ENCODE data around the gene SLC30A10.
"Not testable (repeated sequence)": the region's sequence is repeated elsewhere in the genome, so short reads cannot be mapped to it uniquely, and the experiment has no call there.

SLC30A10 gene

GRCh38 chr1:219927956-219928790, at the start of gene SLC30A10:
Gene SLC30A10 (minus strand): TSS chr1:219928557. CDS start chr1:219928440, 117 bp downstream.
- peak in 40 of 58 donors; percentile 4 to 59 (median 22) for DNase-seq

GRCh38 chr1:219973213-219973612, 44.9 kb upstream of the SLC30A10 start:
- no peak for DNase-seq

GRCh38 chr1:219967361-219967760, 39.0 kb upstream of the SLC30A10 start:
- no peak for DNase-seq

DNA sequence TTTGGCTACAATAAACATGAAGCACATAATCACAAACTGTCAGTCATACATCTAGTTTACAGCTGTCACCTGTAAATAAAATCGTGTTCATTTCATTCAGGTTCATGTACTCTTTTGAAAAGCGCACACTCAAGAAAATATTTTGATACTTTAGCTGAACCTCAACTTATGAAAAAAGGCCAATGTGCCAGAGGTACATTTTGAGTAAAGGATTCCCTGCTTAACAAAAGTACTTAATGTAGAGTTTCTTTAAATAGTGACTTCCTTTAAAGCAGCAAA, 37.7 kb upstream of the SLC30A10 start:
- DNase-seq: no peak

DNA sequence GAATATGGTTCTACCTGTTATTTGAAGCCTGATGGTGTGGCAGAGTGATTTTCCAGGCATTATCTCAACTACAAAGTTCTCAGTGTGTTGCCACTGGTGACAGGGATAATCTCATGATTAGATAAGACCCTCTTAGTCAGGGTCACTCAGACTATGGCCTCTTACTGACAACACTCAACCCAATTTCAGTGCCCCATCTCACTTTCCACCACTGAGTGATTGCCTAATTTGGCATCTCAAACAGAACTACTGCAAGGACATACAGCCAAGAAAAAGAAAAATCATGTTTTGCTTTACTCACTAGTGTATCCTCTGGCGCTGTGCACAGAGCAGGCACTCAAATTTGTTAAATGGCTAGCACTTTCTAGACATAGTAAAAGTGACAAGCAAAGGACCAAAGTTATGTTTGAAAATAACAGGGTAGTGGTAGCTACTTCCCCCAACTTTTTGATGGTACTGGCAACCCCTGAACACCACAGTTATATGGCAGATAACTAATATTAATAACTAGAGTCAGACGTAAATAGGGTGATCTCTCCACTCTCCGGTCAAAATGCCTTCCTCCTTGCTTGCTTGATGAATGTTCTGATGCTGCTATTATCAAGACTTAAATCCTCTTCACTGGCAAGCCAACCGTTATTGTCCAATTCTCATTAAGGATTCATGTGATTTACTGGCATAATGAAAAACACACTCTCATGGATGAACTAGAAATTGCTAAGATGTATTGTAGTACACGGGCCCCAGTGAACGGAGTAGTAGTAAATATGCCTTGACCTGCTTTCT, 37.1 kb upstream of the SLC30A10 start:
- no peak for DNase-seq

DNA sequence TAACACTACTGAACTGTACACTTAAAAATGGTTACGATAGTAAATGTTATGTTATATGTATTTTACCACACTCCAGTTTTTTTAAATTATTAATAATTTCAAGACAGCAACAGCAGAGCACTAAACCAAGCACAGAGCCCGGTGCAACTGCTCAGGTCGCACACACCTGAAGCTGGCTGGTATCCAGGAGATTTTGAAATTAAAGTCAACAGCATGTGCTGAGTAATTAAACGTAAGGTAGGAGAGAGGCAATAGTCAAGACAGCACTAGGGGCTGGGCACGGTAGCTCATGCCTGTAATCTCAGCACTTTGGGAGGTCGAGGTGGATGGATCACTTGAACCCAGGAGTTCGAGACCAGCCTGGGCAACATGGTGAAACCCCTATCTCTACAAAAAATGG, 35.1 kb upstream of the SLC30A10 start:
- DNase-seq: no peak

DNA sequence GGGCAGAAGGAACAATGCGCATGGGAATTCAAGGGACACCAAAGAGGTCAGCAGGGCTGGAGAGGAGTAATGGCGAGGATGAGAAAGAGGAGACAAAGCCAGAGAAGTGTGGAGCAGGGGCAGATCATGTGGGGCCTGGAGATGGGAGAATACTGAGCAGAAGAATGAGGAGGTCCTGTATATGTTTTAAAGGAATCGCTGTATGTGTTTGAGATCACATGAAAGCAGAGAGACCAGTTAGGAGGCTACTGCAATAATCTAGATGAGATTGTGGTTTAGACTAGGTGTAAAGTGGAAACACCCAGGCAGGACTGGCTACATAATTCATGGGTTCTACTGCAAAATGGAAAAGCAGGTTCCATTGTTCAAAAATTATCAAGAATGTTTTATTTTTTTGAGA, 33.3 kb upstream of the SLC30A10 start:
- no peak for DNase-seq

DNA sequence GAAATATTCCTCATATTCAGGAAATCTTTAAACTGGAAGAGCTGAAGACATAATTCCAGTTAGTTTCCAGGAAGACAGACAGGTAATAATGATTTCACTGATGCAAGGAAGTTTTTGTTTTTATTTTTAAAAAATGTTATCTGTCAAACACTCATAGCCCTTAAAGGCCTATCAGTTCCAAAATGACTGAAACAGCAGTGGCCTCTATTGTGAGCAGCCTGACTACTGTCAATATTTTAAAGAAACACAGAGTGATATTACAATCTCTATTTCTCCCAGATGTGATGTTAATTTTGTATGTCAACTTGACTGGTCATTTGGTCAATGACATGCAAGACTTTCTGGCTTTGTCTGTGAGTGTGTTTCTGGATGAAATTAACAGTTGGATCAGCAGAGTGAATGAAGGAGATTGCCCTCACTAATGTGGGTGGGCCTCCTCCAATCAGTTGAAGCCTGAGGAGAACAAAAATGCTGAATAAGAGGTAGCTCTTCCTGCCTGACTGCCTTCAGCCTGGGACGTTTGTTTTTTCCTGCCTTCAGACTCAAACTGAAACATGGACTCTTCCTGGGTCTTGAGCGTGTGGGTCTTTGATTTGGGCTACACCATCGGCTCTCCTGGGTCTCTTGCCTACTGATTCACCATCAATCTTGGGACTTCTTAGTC, 31.3 kb upstream of the SLC30A10 start:
- no peak for DNase-seq

- no peak for DNase-seq
Measured at GRCh38 chr1:219958875-219959417, 30.6 kb upstream of the SLC30A10 start.

- DNase-seq: no peak
Measured at GRCh38 chr1:219954736-219955421, 26.5 kb upstream of the SLC30A10 start.

GRCh38 chr1:219954052-219954451, 25.7 kb upstream of the SLC30A10 start:
- no peak for DNase-seq

DNA sequence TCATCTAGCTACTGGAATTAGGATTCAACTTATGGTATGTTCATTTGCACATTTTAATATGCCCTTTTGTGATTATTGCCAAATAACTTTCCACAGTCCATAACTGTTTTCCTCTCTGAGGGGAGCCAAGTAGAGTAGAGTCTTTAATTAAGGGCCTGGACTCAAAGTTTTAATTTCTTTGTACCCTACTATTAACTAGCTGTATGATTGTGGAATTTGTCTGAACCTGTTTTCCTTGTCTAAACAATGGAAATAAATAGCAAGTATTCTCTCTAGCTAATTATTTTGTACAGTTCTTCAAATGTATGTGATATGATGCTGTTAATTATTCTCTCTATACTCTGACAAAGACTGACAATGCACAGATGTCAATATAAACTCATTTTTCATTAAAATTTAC, 24.0 kb upstream of the SLC30A10 start:
- no peak for DNase-seq

DNA sequence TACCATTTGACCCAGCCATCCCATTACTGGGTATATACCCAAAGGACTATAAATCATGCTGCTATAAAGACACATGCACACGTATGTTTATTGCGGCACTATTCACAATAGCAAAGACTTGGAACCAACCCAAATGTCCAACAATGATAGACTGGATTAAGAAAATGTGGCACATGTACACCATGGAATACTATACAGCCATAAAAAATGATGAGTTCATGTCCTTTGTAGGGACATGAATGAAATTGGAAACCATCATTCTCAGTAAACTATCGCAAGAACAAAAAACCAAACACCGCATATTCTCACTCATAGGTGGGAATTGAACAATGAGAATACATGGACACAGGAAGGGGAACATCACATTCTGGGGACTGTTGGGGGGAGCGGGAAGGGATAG, 20.9 kb upstream of the SLC30A10 start:
- DNase-seq: not testable (repeated sequence)

GRCh38 chr1:219948766-219949165, 20.4 kb upstream of the SLC30A10 start:
- not testable (repeated sequence) for DNase-seq

GRCh38 chr1:219945795-219946194, 17.4 kb upstream of the SLC30A10 start:
- no peak for DNase-seq

- DNase-seq: no peak
Measured at GRCh38 chr1:219941179-219942118, 13.1 kb upstream of the SLC30A10 start.

- no peak for DNase-seq
Measured at GRCh38 chr1:219940707-219941106, 12.3 kb upstream of the SLC30A10 start.

DNA sequence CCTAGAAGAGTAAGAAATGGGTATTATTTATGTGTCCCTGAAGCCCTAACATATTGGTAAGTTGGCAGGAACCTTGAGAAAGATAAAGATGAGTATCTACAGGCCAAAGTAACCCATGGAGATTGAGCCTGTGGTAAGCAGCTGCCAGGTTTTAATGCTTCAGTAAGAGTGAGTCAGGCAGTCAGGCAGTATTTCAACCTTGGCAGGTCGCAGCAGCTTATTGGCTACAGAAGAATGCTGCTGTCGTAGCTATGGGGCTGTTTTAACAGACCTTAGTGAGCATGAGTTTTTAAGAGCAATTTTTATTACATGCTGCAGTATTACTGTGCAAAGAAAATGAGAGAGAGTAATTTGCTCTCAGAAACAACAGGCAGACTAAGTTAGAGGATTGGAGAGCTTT, 10.3 kb upstream of the SLC30A10 start:
- DNase-seq: no peak

DNA sequence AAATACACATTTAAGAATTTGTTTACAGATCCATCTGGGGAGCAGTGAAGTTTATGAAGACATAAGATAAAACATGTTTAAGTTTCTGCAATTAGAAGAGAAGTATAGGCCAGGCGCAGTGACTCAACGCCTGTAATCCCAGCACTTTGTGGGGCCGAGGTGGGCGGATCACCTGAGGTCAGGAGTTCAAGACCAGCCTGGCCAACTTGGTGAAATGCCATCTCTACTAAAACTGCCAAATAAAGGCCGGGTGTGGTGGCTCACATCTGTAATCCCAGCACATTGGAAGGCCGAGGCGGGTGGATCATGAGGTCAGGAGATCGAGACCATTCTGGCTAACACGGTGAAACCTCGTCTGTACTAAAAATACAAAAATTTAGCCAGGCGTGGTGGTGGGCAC, 5.4 kb upstream of the SLC30A10 start:
- not testable (repeated sequence) for DNase-seq

DNA sequence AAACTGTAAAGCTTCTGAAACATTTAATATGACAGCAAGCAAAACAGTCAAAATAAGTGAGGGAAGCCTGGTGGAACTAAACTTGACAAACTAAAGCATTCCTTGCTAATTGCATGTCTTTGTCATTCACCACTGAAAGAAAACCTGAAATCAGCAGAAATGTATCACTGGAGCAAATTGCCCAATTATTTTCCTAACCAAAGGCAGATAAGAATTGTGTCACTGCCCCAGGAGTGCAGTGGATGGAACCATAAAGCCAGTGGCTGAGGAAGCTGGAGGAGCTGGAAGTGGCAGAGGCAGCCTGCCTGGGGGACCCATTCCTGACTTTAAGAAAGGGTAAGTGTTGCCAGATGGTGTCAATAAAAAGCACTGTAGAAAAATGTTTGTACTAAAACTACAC, 2.7 kb upstream of the SLC30A10 start:
- no peak for DNase-seq

Measured in anterior cingulate cortex (tissue), 58 donors.